ENCODE measurements around the gene CCDC28B. TPM values are rescaled to one million over a fixed set of nuclear protein-coding genes. Genes with fewer than 3 reads are reported as not detected.

The CCDC28B gene
- total and polyA plus RNA-seq, 2 of the 13 experiments (the other 11 are each of a cell fraction or from before 2014, with no cell fraction given) = 2.6 to 3.5 TPM

DNA sequence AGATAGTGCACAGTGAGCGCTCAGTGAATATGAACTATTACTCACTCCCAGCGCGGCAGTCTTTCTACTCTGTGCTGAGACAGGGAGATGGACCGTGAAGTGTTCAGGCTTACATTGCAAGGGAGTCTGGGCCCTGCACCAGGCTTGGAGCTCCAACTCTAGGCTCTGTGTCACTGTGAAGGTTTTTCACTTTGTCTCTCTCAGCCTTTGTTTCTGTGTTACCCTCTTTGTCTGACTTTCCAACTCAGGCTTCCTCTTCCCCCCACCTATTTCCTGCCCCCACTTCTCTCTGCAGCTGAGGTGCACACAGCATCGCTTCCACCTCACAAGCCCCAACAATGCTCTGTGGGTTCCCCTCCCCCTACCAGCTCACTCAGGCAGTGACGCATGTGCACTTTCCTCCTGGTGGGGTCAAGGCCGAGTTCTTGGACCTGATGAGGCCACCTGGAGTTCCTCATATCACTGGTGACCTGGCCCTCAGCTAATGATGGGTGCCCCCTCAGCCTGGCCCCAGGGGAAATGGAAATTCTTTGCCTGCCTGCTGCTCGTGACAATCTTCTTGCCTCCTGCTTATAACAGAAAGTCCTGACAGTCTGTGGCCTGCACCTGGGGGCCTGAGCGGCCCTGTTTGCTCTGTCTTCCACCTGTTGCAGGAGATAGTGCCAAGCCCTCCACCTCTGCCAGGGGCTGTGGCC, 49.6 kb downstream of the CCDC28B start (continued):
- TF ChIP-seq SMARCE1 (IDR thresholded peaks at IDR 0.05; ENCODE audit: borderline replicate concordance) (no peak), FOXM1 (CRISPR knock-in tag; IDR thresholded peaks at IDR 0.05) (no peak), ARHGAP35 (CRISPR knock-in tag; IDR thresholded peaks at IDR 0.05; ENCODE audit: borderline replicate concordance) (peak; percentile 88; the same call in 1 of the 2 replicates), WIZ (CRISPR knock-in tag; IDR thresholded peaks at IDR 0.05) (peak; percentile 84; the same call in 1 of the 2 replicates), RELA (CRISPR knock-in tag; IDR thresholded peaks at IDR 0.05) (no peak), ZNF607 (CRISPR knock-in tag; IDR thresholded peaks at IDR 0.05; ENCODE audit: borderline replicate concordance) (no peak; the same call in 1 of the 2 replicates), ZNF850 (CRISPR knock-in tag; conservative IDR thresholded peaks at IDR 0.05) (no peak), JDP2 (CRISPR knock-in tag; IDR thresholded peaks at IDR 0.05; ENCODE audit: borderline replicate concordance) (no peak), ZNF264 (CRISPR knock-in tag; IDR thresholded peaks at IDR 0.05) (peak; percentile 74; the same call in 1 of the 2 replicates), ZNF713 (CRISPR knock-in tag; IDR thresholded peaks at IDR 0.05) (0 out of 2 replicates have a peak, but pooled peaks have one; percentile 48), ZC3H13 (CRISPR knock-in tag; IDR thresholded peaks at IDR 0.05) (no peak), SRY (CRISPR knock-in tag; IDR thresholded peaks at IDR 0.05) (0 out of 2 replicates have a peak, but pooled peaks have one; percentile 52), ZNF547 (CRISPR knock-in tag; IDR thresholded peaks at IDR 0.05) (peak; percentile 79; the same call in 1 of the 2 replicates), CHD2 (IDR thresholded peaks at IDR 0.05; ENCODE audit: low read depth, low read length) (peak; percentile 72; the same call in 1 of the 2 replicates), ZNF274 (CRISPR knock-in tag; IDR thresholded peaks at IDR 0.05) (no peak), ZNF788 (CRISPR knock-in tag; IDR thresholded peaks at IDR 0.05; ENCODE audit: borderline replicate concordance) (peak; percentile 50; the same call in 1 of the 2 replicates), IKZF1 (IDR thresholded peaks at IDR 0.05) (no peak), SOX6 (IDR thresholded peaks at IDR 0.05) (no peak), SOX6 (CRISPR knock-in tag; IDR thresholded peaks at IDR 0.05) (peak; percentile 94), TAF15 (IDR thresholded peaks at IDR 0.05; ENCODE audit: low read depth, low read length, poor library complexity, severe bottlenecking) (no peak), NFKBIZ (CRISPR knock-in tag; IDR thresholded peaks at IDR 0.05) (no peak), MEF2D (CRISPR knock-in tag; IDR thresholded peaks at IDR 0.05) (peak; percentile 94), SAP130 (CRISPR knock-in tag; IDR thresholded peaks at IDR 0.05; ENCODE audit: low read depth) (peak; percentile 85), ZMYM4 (CRISPR knock-in tag; IDR thresholded peaks at IDR 0.05) (peak; percentile 81), ZNF768 (CRISPR knock-in tag; IDR thresholded peaks at IDR 0.05) (peak; percentile 24; the same call in 1 of the 2 replicates)
- TF ChIP-seq, protein P1, sequence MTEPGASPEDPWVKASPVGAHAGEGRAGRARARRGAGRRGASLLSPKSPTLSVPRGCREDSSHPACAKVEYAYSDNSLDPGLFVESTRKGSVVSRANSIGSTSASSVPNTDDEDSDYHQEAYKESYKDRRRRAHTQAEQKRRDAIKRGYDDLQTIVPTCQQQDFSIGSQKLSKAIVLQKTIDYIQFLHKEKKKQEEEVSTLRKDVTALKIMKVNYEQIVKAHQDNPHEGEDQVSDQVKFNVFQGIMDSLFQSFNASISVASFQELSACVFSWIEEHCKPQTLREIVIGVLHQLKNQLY (CRISPR knock-in tag; IDR thresholded peaks at IDR 0.05) = peak; percentile 49; the same call in 1 of the 2 replicates
- TF ChIP-seq, protein P2, sequence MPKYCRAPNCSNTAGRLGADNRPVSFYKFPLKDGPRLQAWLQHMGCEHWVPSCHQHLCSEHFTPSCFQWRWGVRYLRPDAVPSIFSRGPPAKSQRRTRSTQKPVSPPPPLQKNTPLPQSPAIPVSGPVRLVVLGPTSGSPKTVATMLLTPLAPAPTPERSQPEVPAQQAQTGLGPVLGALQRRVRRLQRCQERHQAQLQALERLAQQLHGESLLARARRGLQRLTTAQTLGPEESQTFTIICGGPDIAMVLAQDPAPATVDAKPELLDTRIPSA (CRISPR knock-in tag; IDR thresholded peaks at IDR 0.05; ENCODE audit: borderline replicate concordance) = no peak
- TF ChIP-seq, protein P3, sequence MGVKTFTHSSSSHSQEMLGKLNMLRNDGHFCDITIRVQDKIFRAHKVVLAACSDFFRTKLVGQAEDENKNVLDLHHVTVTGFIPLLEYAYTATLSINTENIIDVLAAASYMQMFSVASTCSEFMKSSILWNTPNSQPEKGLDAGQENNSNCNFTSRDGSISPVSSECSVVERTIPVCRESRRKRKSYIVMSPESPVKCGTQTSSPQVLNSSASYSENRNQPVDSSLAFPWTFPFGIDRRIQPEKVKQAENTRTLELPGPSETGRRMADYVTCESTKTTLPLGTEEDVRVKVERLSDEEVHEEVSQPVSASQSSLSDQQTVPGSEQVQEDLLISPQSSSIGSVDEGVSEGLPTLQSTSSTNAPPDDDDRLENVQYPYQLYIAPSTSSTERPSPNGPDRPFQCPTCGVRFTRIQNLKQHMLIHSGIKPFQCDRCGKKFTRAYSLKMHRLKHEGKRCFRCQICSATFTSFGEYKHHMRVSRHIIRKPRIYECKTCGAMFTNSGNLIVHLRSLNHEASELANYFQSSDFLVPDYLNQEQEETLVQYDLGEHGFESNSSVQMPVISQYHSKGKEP (CRISPR knock-in tag; IDR thresholded peaks at IDR 0.05) = no peak
- TF ChIP-seq, protein P4, sequence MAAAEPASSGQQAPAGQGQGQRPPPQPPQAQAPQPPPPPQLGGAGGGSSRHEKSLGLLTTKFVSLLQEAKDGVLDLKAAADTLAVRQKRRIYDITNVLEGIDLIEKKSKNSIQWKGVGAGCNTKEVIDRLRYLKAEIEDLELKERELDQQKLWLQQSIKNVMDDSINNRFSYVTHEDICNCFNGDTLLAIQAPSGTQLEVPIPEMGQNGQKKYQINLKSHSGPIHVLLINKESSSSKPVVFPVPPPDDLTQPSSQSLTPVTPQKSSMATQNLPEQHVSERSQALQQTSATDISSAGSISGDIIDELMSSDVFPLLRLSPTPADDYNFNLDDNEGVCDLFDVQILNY (CRISPR knock-in tag; conservative IDR thresholded peaks at IDR 0.05) = no peak
